Measurements from ENCODE around the gene SEMA4G. TPM values are rescaled to one million over a fixed set of nuclear protein-coding genes. Genes with fewer than 3 reads are reported as not detected.

Gene SEMA4G
- total RNA-seq, 1 donor from 2014 or later, result 20.0 TPM

- peaks cover 6% of the 10 kb centered on the region for H3K36me3 Mint-ChIP-seq
- peaks cover 12% of the 10 kb centered on the region for H3K4me1 Mint-ChIP-seq
- no peaks in the 10 kb centered on the region for H3K27me3 Mint-ChIP-seq (ENCODE audit: low read depth)
- peak overlapping the region; percentile 26 for H3K27ac Mint-ChIP-seq
- H3K9me3 Mint-ChIP-seq, result no peaks in the 10 kb centered on the region
- DNase-seq (ENCODE audit: low spot score in 2 of 2, unreplicated experiment in 2 of 2), result no peak
- TF ChIP-seq CTCF (IDR thresholded peaks at IDR 0.05; ENCODE audit: unreplicated experiment), result no peak
- H3K4me3 Mint-ChIP-seq, result no peak overlapping the region
These were observed 37.3 kb downstream of the SEMA4G start for GRCh38 chr10:101006593-101007098.

- H3K4me1 Mint-ChIP-seq, result peaks cover 7% of the 10 kb centered on the region
- H3K4me3 Mint-ChIP-seq, result no peak overlapping the region
- H3K27ac Mint-ChIP-seq, result no peak overlapping the region
- no peak for TF ChIP-seq CTCF (IDR thresholded peaks at IDR 0.05; ENCODE audit: unreplicated experiment)
- no peaks in the 10 kb centered on the region for H3K9me3 Mint-ChIP-seq
- no peaks in the 10 kb centered on the region for H3K27me3 Mint-ChIP-seq (ENCODE audit: low read depth)
- H3K36me3 Mint-ChIP-seq, result peaks cover 6% of the 10 kb centered on the region
- DNase-seq (ENCODE audit: low spot score in 2 of 2, unreplicated experiment in 2 of 2), result no peak
These were observed 37.9 kb downstream of the SEMA4G start for GRCh38 chr10:101007099-101007711.

DNA sequence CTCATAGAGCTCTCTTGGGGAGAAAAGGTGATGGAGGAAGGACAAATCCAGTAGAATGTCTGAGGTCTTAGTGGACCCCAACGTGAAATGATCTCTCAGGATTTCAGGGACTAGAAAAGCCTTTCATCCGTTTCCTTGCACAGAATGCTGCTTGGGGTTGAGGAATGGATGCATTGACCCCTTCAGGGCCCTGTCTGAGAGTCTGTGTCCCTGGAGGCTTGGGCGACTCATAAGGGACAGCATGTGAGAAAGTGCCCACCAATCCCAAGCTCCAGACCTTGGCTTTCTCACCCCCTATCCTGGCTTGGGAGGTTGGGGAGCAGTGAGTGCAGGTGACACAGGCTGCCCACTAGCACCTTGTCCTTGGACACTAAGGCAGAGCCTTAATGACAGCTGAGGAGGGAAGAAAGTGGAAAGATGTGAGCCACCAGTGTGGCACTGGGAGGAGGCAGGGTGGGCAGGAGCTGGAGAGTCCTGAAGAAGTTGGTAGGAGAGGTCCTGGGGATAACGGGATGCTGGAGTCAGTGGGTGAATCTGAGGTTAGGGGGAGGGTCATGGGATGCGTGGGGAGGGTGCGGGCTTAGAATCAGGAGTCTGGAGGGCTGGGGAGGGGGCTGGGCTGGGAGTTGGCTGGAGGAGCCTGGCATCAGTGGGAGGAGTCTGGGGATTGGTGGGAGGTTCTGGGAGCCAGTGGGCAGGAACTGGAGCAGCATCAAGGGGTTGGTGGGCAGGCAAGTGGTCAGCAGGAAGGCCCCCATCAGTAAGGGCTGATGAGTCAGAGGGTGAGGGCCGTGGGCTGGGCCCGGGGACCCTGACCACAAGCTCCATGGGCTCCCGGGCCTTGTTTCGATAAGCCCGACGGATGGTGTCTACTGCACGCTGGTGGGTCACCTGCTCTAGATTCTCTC lies 38.9 kb downstream of the SEMA4G start:
- Mint-ChIP-seq H3K27ac (peak overlapping the region; percentile 53), H3K9me3 (no peaks in the 10 kb centered on the region), H3K4me3 (no peak overlapping the region), H3K36me3 (peaks cover 6% of the 10 kb centered on the region), H3K4me1 (peaks cover 13% of the 10 kb centered on the region), H3K27me3 (ENCODE audit: low read depth) (no peaks in the 10 kb centered on the region)
- TF ChIP-seq CTCF (IDR thresholded peaks at IDR 0.05; ENCODE audit: unreplicated experiment), result no peak
- no peak for DNase-seq (ENCODE audit: low spot score in 2 of 2, unreplicated experiment in 2 of 2)

DNA sequence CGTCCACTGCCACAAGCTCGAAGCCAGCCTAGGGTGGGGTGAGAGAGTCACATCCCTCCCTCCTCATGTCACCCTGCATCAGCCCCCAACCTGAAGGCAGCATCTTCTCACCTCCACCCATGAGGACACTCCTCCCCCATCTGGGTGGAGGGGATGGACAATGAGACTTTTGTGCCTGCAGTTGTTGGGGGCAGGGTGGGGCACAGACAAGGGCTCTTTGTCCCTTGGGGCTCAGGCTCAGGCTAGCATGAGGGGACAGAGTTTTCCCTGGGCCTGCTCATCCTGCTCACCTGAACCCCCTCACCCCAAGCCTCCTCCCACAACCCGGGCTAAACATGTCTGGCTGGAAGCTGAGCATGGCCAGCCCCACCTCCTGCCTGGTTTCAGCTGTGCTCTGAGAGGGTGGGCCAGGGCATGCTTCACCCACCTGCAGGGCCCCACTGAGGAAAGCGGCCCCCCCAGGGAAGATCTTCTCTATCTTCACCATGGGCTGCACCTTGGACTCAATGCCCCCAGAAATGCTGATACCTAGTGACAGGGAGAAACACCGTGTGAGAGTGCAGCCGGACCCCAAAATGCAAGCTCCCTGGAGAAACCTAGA lies 39.6 kb downstream of the SEMA4G start:
- Mint-ChIP-seq H3K4me1 (peaks cover 17% of the 10 kb centered on the region), H3K4me3 (no peak overlapping the region), H3K27me3 (ENCODE audit: low read depth) (no peaks in the 10 kb centered on the region), H3K36me3 (peaks cover 4% of the 10 kb centered on the region), H3K9me3 (no peaks in the 10 kb centered on the region), H3K27ac (peak overlapping the region; percentile 43)
- TF ChIP-seq CTCF (IDR thresholded peaks at IDR 0.05; ENCODE audit: unreplicated experiment), result no peak
- DNase-seq (ENCODE audit: low spot score in 2 of 2, unreplicated experiment in 2 of 2), result no peak

GRCh38 chr10:101010329-101010728 lies 41.0 kb downstream of the SEMA4G start:
- peaks cover under 1% of the 10 kb centered on the region for H3K36me3 Mint-ChIP-seq

More at GRCh38 chr10:101010329-101010728, 41.0 kb downstream of the SEMA4G start:
- Mint-ChIP-seq H3K9me3 (no peaks in the 10 kb centered on the region), H3K27ac (no peak overlapping the region), H3K4me3 (no peak overlapping the region), H3K4me1 (peaks cover 22% of the 10 kb centered on the region), H3K27me3 (ENCODE audit: low read depth) (peaks cover 6% of the 10 kb centered on the region)
- no peak for TF ChIP-seq CTCF (IDR thresholded peaks at IDR 0.05; ENCODE audit: unreplicated experiment)
- no peak for DNase-seq (ENCODE audit: low spot score in 2 of 2, unreplicated experiment in 2 of 2)
